ENCODE results near the gene TAC3. TPM values are rescaled to one million over a fixed set of nuclear protein-coding genes. Genes with fewer than 3 reads are reported as not detected.

TAC3 gene
- total and polyA plus RNA-seq, 2 of the 4 experiments (the other 2 are of a cell fraction) = 0.94 TPM; not detected in 1

DNA sequence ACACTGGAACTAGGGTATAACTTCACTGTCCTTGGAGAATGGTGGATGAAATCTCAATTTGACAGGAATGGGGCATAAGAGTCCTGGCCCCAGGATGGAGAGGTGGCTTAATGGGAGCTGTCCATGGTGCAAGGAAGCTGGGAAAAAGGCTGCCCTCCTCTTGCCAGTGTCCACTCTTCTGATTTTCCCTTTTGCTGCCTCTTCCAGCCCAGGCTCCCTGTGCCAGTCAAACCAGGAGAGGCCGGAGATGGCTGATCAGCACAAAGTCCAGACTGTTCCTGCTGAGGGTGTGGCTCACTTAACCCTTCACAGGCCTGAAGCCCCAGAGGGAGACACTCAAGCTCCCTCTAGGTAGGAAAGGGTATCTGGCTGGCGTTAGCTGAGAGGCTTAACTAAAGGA is 33.6 kb upstream of the TAC3 start, which contains the start of gene MYO1A:
MYO1A (minus strand) TSS at position 240 of the 400 bp plus-strand sequence. CDS start 1,806 bp downstream, outside the sequence.
- TF ChIP-seq, protein P1, sequence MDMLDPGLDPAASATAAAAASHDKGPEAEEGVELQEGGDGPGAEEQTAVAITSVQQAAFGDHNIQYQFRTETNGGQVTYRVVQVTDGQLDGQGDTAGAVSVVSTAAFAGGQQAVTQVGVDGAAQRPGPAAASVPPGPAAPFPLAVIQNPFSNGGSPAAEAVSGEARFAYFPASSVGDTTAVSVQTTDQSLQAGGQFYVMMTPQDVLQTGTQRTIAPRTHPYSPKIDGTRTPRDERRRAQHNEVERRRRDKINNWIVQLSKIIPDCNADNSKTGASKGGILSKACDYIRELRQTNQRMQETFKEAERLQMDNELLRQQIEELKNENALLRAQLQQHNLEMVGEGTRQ (IDR thresholded peaks at IDR 0.05; ENCODE audit: low read depth, low read length) = no peak
- TF ChIP-seq MAFK (IDR thresholded peaks at IDR 0.05; ENCODE audit: low read depth, low read length) = no peak
- TF ChIP-seq POLR2A (IDR thresholded peaks at IDR 0.05; ENCODE audit: low read depth, low read length) = no peak
- TF ChIP-seq CHD1 (IDR thresholded peaks at IDR 0.05; ENCODE audit: low read depth, low read length) = no peak
- no peak for TF ChIP-seq CEBPB (IDR thresholded peaks at IDR 0.05; ENCODE audit: low read depth, low read length)
- TF ChIP-seq NFE2L2 (IDR thresholded peaks at IDR 0.05; ENCODE audit: low read depth, low read length) = no peak
- Histone ChIP-seq H3K4me1 (ENCODE audit: control insufficient read depth, insufficient read depth, low read length) (peaks cover 3% of the 10 kb centered on the region; the same call in 1 of the 2 replicates), H2AK9ac (replicated peaks; ENCODE audit: low read depth, low read length, poor library complexity) (no peak within 1 kb of the TSS), H4K5ac (ENCODE audit: low read depth, low read length) (no peak within 1 kb of the TSS), H3K9me1 (ENCODE audit: insufficient read depth, low read length) (no peaks in the 10 kb centered on the region; the same call in 1 of the 2 replicates), H3K27me3 (ENCODE audit: control insufficient read depth, insufficient read depth, low read length) (peaks cover 14% of the 10 kb centered on the region), H2BK20ac (ENCODE audit: low read depth, low read length) (no peak within 1 kb of the TSS), H2BK120ac (ENCODE audit: low read depth, low read length) (no peak within 1 kb of the TSS), H4K8ac (ENCODE audit: low read depth in 2 of 2, low read length in 2 of 2) (no peak within 1 kb of the TSS), H2AK5ac (ENCODE audit: low read depth, low read length) (no peak within 1 kb of the TSS), H3K14ac (replicated peaks; ENCODE audit: low read depth, low read length) (no peak within 1 kb of the TSS), H4K91ac (ENCODE audit: insufficient read depth, low read depth, low read length) (no peak within 1 kb of the TSS), H3K9me3 (ENCODE audit: control insufficient read depth, insufficient read depth, low read length) (no peaks in the 10 kb centered on the region), H2BK5ac (ENCODE audit: low read depth, low read length, poor library complexity, severe bottlenecking) (no peak within 1 kb of the TSS), H3K18ac (ENCODE audit: low read depth, low read length) (no peak within 1 kb of the TSS), H3K56ac (ENCODE audit: extremely low read depth, insufficient read depth, low read length) (no peak within 1 kb of the TSS), H3K4ac (ENCODE audit: low read depth, low read length) (no peak within 1 kb of the TSS), H3K79me1 (ENCODE audit: low read depth in 1 of 2, low read length in 2 of 2) (no peaks in the 10 kb centered on the region), H3K27ac (ENCODE audit: insufficient read depth, low read length) (no peak within 1 kb of the TSS), H2BK15ac (ENCODE audit: low read depth, low read length) (no peak within 1 kb of the TSS), H3K4me2 (ENCODE audit: low read depth, low read length) (no peak within 1 kb of the TSS), H4K20me1 (ENCODE audit: insufficient read depth, low read length) (peaks cover 10% of the 10 kb centered on the region; the same call in 1 of the 2 replicates), H3K36me3 (ENCODE audit: control insufficient read depth, insufficient read depth, low read length) (no peaks in the 10 kb centered on the region), H2AFZ (replicated peaks; ENCODE audit: low read length, poor library complexity) (no peak within 1 kb of the TSS), H3K23ac (ENCODE audit: low read depth, low read length) (no peak within 1 kb of the TSS), H3K4me3 (ENCODE audit: insufficient read depth, low read depth, low read length) (no peak within 1 kb of the TSS), H3K9ac (ENCODE audit: low read depth, low read length) (no peak within 1 kb of the TSS)
- BruUV-seq (replicated peaks) = no TSS peak
- 60% methylated on average over 1 of the region's 2 CpGs; no CpG with 5 or more reads in 1 of the 2 experiments for WGBS, 2 experiments (ENCODE audit: extremely low coverage in 2 of 2, insufficient read length in 1 of 2)
- dilution Hi-C loops (cut with HindIII; ENCODE audit: low sequenced_read_pairs, unreplicated experiment) (no loop called here), in situ Hi-C loops (cut with MboI; ENCODE audit: low sequenced_read_pairs) (loop anchor here (5.0 kb wide), 1 partner anchor 33 kb away; the partner anchor contains the start of gene TAC3), intact Hi-C loops (cut with micrococcal nuclease) (no loop called here)
- CTCF ChIA-PET = interaction anchor here (1.2 kb wide), 1 partner anchor 20 kb away, joined by 3 read pairs; no protein-coding TSS in a partner anchor
- POLR2A ChIA-PET (ENCODE audit: unreplicated experiment) = no interaction called here
- DNase-seq (peak; percentile 19), ATAC-seq (ENCODE audit: low read depth) (peak; percentile 73)
